Glomerular endothelial cell (primary cell): Measurements from ENCODE around the gene APCDD1L. TPM values are rescaled to one million over a fixed set of nuclear protein-coding genes. Genes with fewer than 3 reads are reported as not detected.

Experiments
- DNase-seq: peaks from one replicate; pipeline ENCODE4 v3.0.0-alpha.2; 2011; ENCODE audit warnings: low read depth, low spot score; ENCODE audit errors: extremely low read depth
- total RNA-seq: library from RNA; depleted of rRNA; stranded (reverse); fragments of >200 nt; gene quantifications from 2 replicates; pipeline ENCODE4 v1.2.3, GENCODE V29; 2015

APCDD1L gene
- 0.34 and 4.2 TPM in 2 replicates for total RNA-seq

- DNase-seq = no peak
Measured at GRCh38 chr20:58515233-58516212, at the start of gene APCDD1L. Gene APCDD1L, minus strand, starts transcription at chr20:58515399. Its CDS starts 692 bp downstream, at chr20:58514707.

- no peak for DNase-seq
Measured at GRCh38 chr20:58559368-58559729, 44.1 kb upstream of the APCDD1L start.

GRCh38 chr20:58558486-58559367 is 43.5 kb upstream of the APCDD1L start:
- DNase-seq = no peak

- no peak for DNase-seq
Measured at GRCh38 chr20:58557733-58558342, 42.6 kb upstream of the APCDD1L start.

GRCh38 chr20:58556961-58557360 is 41.8 kb upstream of the APCDD1L start:
- DNase-seq = no peak

GRCh38 chr20:58555078-58555765 is 40.0 kb upstream of the APCDD1L start:
- no peak for DNase-seq

- no peak for DNase-seq
Measured at GRCh38 chr20:58554541-58554940, 39.3 kb upstream of the APCDD1L start.

GRCh38 chr20:58553841-58554240 is 38.6 kb upstream of the APCDD1L start:
- no peak for DNase-seq

GRCh38 chr20:58553166-58553696 is 38.0 kb upstream of the APCDD1L start:
- DNase-seq = no peak

GRCh38 chr20:58552366-58552934 is 37.3 kb upstream of the APCDD1L start:
- DNase-seq = no peak

- no peak for DNase-seq
Measured at GRCh38 chr20:58551631-58552030, 36.4 kb upstream of the APCDD1L start.

- no peak for DNase-seq
Measured at GRCh38 chr20:58550275-58551059, 35.3 kb upstream of the APCDD1L start.

- no peak for DNase-seq
Measured at GRCh38 chr20:58549231-58550209, 34.3 kb upstream of the APCDD1L start.

GRCh38 chr20:58547623-58548475 is 32.6 kb upstream of the APCDD1L start:
- no peak for DNase-seq

GRCh38 chr20:58546756-58547622 is 31.8 kb upstream of the APCDD1L start:
- DNase-seq = no peak

- no peak for DNase-seq
Measured at GRCh38 chr20:58546416-58546711, 31.2 kb upstream of the APCDD1L start.
